IMR-90 (cell line): ENCODE measurements around the gene CHDH. TPM values are rescaled to one million over a fixed set of nuclear protein-coding genes. Genes with fewer than 3 reads are reported as not detected.

Experiments used
- ATAC-seq: fragments of 200-7000 bp; cut with Tn5 transposase; 2 replicates; pipeline ENCODE4 v1.9.1; 2020; ENCODE audit warnings: low read depth, mild to moderate bottlenecking, moderate library complexity
- BruUV-seq: library from RNA; stranded (reverse); fragments of 400-500 nt; replicated peaks from 2 replicates; lab custom pipeline; 2021; lab: Mats Ljungman, UMichigan
- CTCF ChIA-PET: fragments of 300-600 bp; formaldehyde crosslinking; extraction: SDS; loops from one replicate; lab custom pipeline; 2021; ENCODE audit warnings: antibody characterized with exemption; lab: Yijun Ruan, JAX
- POLR2A ChIA-PET: fragments of 300-600 bp; sonication (Branson Sonifier 250); formaldehyde crosslinking; loops from one replicate; lab custom pipeline; 2022; ENCODE audit warnings: antibody characterized with exemption; ENCODE audit not compliant: unreplicated experiment; lab: Charles Lee
- DNase-seq: peaks from one replicate; pipeline ENCODE4 v3.0.0; 2013
- H2AFZ ChIP-seq: replicated peaks from 2 replicates; pipeline ENCODE3; 2013; ENCODE audit warnings: low read length, mild to moderate bottlenecking; ENCODE audit not compliant: poor library complexity
- H2AK5ac ChIP-seq: 2 replicates; pipeline ENCODE4 v1.6.1; 2013; ENCODE audit warnings: low read depth, low read length, inconsistent platforms
- H2AK9ac ChIP-seq: replicated peaks from 2 replicates; pipeline ENCODE3; 2013; ENCODE audit warnings: mild to moderate bottlenecking, low read depth, low read length, moderate library complexity; ENCODE audit not compliant: poor library complexity
- H2BK120ac ChIP-seq: 2 replicates; pipeline ENCODE4 v1.6.1; 2013; ENCODE audit warnings: low read depth, low read length, inconsistent platforms
- H2BK15ac ChIP-seq: 3 replicates; pipeline ENCODE4 v1.6.1; 2013; ENCODE audit warnings: low read depth, low read length, inconsistent platforms
- H2BK20ac ChIP-seq: 2 replicates; pipeline ENCODE4 v1.6.1; 2013; ENCODE audit warnings: low read depth, mild to moderate bottlenecking, inconsistent platforms, low read length, moderate library complexity
- H2BK5ac ChIP-seq: 2 replicates; pipeline ENCODE4 v1.6.1; 2013; ENCODE audit warnings: mild to moderate bottlenecking, low read depth, low read length, inconsistent platforms; ENCODE audit not compliant: poor library complexity, severe bottlenecking
- H3K14ac ChIP-seq: replicated peaks from 2 replicates; pipeline ENCODE4 v1.6.1; 2013; ENCODE audit warnings: low read depth, low read length, inconsistent platforms
- H3K18ac ChIP-seq: 2 replicates; pipeline ENCODE4 v1.6.1; 2013; ENCODE audit warnings: low read depth, low read length, control low read depth
- H3K23ac ChIP-seq: 2 replicates; pipeline ENCODE4 v1.6.1; 2013; ENCODE audit warnings: low read depth, low read length, inconsistent platforms
- H3K27ac ChIP-seq: 2 replicates; pipeline ENCODE4 v1.5.1; 2013; ENCODE audit warnings: mild to moderate bottlenecking, control low read depth, low read length; ENCODE audit not compliant: insufficient read depth
- H3K27me3 ChIP-seq: 2 replicates; pipeline ENCODE4 v1.6.1; 2013; ENCODE audit warnings: low read length; ENCODE audit not compliant: control insufficient read depth, insufficient read depth
- H3K36me3 ChIP-seq: 2 replicates; pipeline ENCODE4 v1.6.1; 2013; ENCODE audit warnings: low read length, mixed read lengths; ENCODE audit not compliant: control insufficient read depth, insufficient read depth
- H3K4ac ChIP-seq: 2 replicates; pipeline ENCODE4 v1.6.1; 2013; ENCODE audit warnings: low read depth, low read length, inconsistent platforms
- H3K4me1 ChIP-seq: 2 replicates; pipeline ENCODE4 v1.6.1; 2013; ENCODE audit warnings: low read length, mixed read lengths; ENCODE audit not compliant: control insufficient read depth, insufficient read depth
- H3K4me2 ChIP-seq: 2 replicates; pipeline ENCODE4 v1.6.1; 2013; ENCODE audit warnings: low read depth, mild to moderate bottlenecking, control low read depth, low read length, moderate library complexity
- H3K4me3 ChIP-seq: 2 replicates; pipeline ENCODE4 v1.5.1; 2013; ENCODE audit warnings: low read depth, mild to moderate bottlenecking, control low read depth, low read length, moderate library complexity; ENCODE audit not compliant: insufficient read depth
- H3K56ac ChIP-seq: 2 replicates; pipeline ENCODE4 v1.6.1; 2013; ENCODE audit warnings: low read length, inconsistent platforms; ENCODE audit not compliant: insufficient read depth; ENCODE audit errors: extremely low read depth
- H3K79me1 ChIP-seq, 2 experiments: 2 replicates each; pipeline ENCODE4 v1.6.1; 2013; ENCODE audit warnings: low read length in 2 of 2, inconsistent platforms in 1 of 2, low read depth in 1 of 2
- H3K9ac ChIP-seq: 2 replicates; pipeline ENCODE4 v1.6.1; 2013; ENCODE audit warnings: low read depth, low read length, control low read depth
- H3K9me1 ChIP-seq: 2 replicates; pipeline ENCODE4 v1.6.1; 2013; ENCODE audit warnings: low read length, inconsistent platforms; ENCODE audit not compliant: insufficient read depth
- H3K9me3 ChIP-seq: 2 replicates; pipeline ENCODE4 v1.6.1; 2013; ENCODE audit warnings: low read length; ENCODE audit not compliant: control insufficient read depth, insufficient read depth
- H4K20me1 ChIP-seq: 2 replicates; pipeline ENCODE4 v1.6.1; 2013; ENCODE audit warnings: low read length, inconsistent platforms; ENCODE audit not compliant: insufficient read depth
- H4K5ac ChIP-seq: 2 replicates; pipeline ENCODE4 v1.6.1; 2013; ENCODE audit warnings: mild to moderate bottlenecking, low read depth, low read length, control low read depth
- H4K8ac ChIP-seq, 2 experiments: 2 replicates each; pipeline ENCODE4 v1.6.1; 2013; ENCODE audit warnings: low read depth in 2 of 2, low read length in 2 of 2, control low read depth in 1 of 2, inconsistent platforms in 1 of 2
- H4K91ac ChIP-seq: 2 replicates; pipeline ENCODE4 v1.6.1; 2013; ENCODE audit warnings: low read depth, low read length, inconsistent platforms; ENCODE audit not compliant: insufficient read depth
- CHD1 ChIP-seq: IDR thresholded peaks from 2 replicates; pipeline ENCODE4 v1.6.1; 2012; ENCODE audit warnings: low read depth, low read length, improper control_type of control experiment
- MAFK ChIP-seq: IDR thresholded peaks from 2 replicates; pipeline ENCODE4 v1.6.1; 2012; ENCODE audit warnings: low read depth, low read length, improper control_type of control experiment
- MXI1 ChIP-seq: IDR thresholded peaks from 2 replicates; pipeline ENCODE4 v1.6.1; 2012; ENCODE audit warnings: low read depth, mild to moderate bottlenecking, low read length, moderate library complexity, borderline replicate concordance
- NFE2L2 ChIP-seq: fragments of 150-350 bp; IDR thresholded peaks from 2 replicates; pipeline ENCODE4 v1.6.1; 2016; ENCODE audit warnings: low read depth, mild to moderate bottlenecking, low read length
- RAD21 ChIP-seq: IDR thresholded peaks from 2 replicates; pipeline ENCODE4 v1.6.1; 2012; ENCODE audit warnings: low read length, improper control_type of control experiment
- RFX5 ChIP-seq: IDR thresholded peaks from 2 replicates; pipeline ENCODE4 v1.8.0; 2012; ENCODE audit warnings: low read depth, mild to moderate bottlenecking, low read length, moderate library complexity
- USF2 ChIP-seq: fragments of 150-350 bp; IDR thresholded peaks from 2 replicates; pipeline ENCODE4 v1.6.1; 2017; ENCODE audit warnings: mild to moderate bottlenecking, antibody characterized with exemption, low read length, low read depth
- WGBS, 2 experiments: methylation state at CpG; one replicate each; pipeline versions ENCODE4 v1.1.5 to v1.1.7; 2013; ENCODE audit warnings: missing lambda C conversion rate in 2 of 2; ENCODE audit not compliant: insufficient read length in 1 of 2; ENCODE audit errors: extremely low coverage in 2 of 2; 5-methylcytosine and 5-hydroxymethylcytosine counted together
- dilution Hi-C: fragments of 300-500 bp; cut with HindIII; formaldehyde crosslinking; loops from one replicate; pipeline ENCODE4 v1.14.3; 2018; ENCODE audit warnings: low sequenced_read_pairs; ENCODE audit not compliant: unreplicated experiment
- in situ Hi-C: fragments of 300-500 bp; cut with MboI; formaldehyde crosslinking; loops from 3 replicates; pipeline ENCODE4 v1.14.3; 2019; ENCODE audit warnings: low sequenced_read_pairs, inconsistent platforms, mixed read lengths
- intact Hi-C: fragments of 100-400 bp; cut with micrococcal nuclease; formaldehyde crosslinking; loops from 2 replicates; pipeline ENCODE4 v1.10.0; 2022
- polyA plus RNA-seq, 3 experiments: library from polyadenylated mRNA; depleted of rRNA; stranded (reverse); fragments of >200 nt; gene quantifications; 2 replicates each; pipeline ENCODE4 v1.2.3, GENCODE V29; 2012; ENCODE audit warnings: low replicate concordance in 1 of 3
- total RNA-seq: library from RNA; depleted of rRNA; stranded (reverse); fragments of >200 nt; gene quantifications from 2 replicates; pipeline ENCODE4 v1.2.3, GENCODE V29; 2012

The CHDH gene
- total and polyA plus RNA-seq, 2 of the 4 experiments (the other 2 are of a cell fraction), result under 0.01 to 0.19 TPM

- Histone ChIP-seq H2AK5ac (no peak overlapping the region), H3K79me1 (no peaks in the 10 kb centered on the region), H4K8ac (no peak overlapping the region), H3K27ac (no peak overlapping the region), H2AK9ac (no peak overlapping the region), H3K23ac (no peak overlapping the region), H2BK15ac (no peak overlapping the region), H2BK5ac (no peak overlapping the region), H3K4me3 (no peak overlapping the region), H3K4me2 (no peak overlapping the region), H3K4me1 (no peaks in the 10 kb centered on the region), H2BK20ac (no peak overlapping the region), H3K36me3 (no peaks in the 10 kb centered on the region), H3K14ac (no peak overlapping the region), H4K20me1 (no peaks in the 10 kb centered on the region), H3K4ac (no peak overlapping the region), H4K91ac (no peak overlapping the region), H3K56ac (no peak overlapping the region), H3K9me3 (no peaks in the 10 kb centered on the region), H4K5ac (no peak overlapping the region), H3K27me3 (peaks cover 23% of the 10 kb centered on the region; the same call in 1 of the 2 replicates), H2AFZ (no peak overlapping the region), H2BK120ac (no peak overlapping the region), H3K9ac (no peak overlapping the region), H3K18ac (no peak overlapping the region), H3K9me1 (no peaks in the 10 kb centered on the region)
- intact Hi-C loops (no loop called here), dilution Hi-C loops (no loop called here), in situ Hi-C loops (no loop called here)
- CTCF ChIA-PET, result no interaction called here
- no TSS peak for BruUV-seq
- POLR2A ChIA-PET, result no interaction called here
- WGBS, 2 experiments, result 60% methylated on average over 4 of the region's 5 CpGs; no CpG with 5 or more reads in 1 of the 2 experiments
- TF ChIP-seq RAD21, result no peak
- TF ChIP-seq MAFK, result no peak
- TF ChIP-seq NFE2L2, result no peak
- no peak for TF ChIP-seq RFX5
- no peak for TF ChIP-seq MXI1
- no peak for TF ChIP-seq CHD1
- no peak for TF ChIP-seq USF2
- DNase-seq (no peak), ATAC-seq (no peak)
Observed at GRCh38 chr3:53765753-53766152, 80.5 kb downstream of the CHDH start.
